ENCODE measurements around the gene THRSP. TPM values are rescaled to one million over a fixed set of nuclear protein-coding genes. Genes with fewer than 3 reads are reported as not detected.

Gene THRSP
- total RNA-seq, 1 experiment from 2014 or later = 0.25 TPM

DNA sequence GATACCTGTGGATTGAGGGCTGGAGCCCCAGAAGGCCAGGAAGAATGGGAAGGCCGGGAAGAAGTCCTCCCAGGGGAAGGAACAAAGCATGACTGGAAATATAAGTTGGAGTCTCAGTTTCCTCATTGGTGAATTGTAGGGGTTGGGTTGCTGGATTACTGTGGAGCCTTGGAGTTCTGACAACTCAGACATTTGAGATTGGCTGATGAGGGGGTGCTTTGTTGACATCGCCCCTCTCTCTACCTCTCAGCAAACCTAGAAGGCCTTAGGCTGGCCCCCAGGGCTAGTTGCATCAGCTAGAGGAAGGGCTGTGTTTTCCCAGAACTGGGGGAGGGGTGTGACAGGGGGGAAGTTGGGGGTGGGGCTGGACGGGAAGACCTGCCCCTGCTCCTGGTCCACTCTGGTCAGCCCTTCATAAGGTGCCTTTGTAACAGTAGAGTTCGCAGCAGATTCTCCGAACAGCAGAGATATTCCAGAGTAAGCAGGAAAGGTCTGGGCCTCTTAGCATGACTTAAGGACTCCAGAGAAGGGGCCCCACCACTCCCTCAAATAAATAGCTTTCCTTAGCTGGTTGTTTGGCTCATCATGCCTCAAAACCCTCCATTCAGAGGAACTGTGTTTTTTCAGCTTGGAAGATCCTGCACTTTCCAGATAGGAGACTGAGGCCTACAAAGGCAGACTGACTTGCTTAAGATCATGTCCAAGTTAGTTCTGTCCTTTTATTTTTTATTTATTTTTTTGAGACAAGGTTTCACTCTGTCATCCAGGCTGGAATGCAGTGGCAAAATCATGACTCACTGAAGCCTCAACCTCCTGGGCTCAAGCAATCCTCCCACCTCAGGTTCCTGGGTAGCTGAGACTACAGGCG, 12.5 kb upstream of the THRSP start:
- H3K4me3 Mint-ChIP-seq (ENCODE audit: unreplicated experiment) = no peak overlapping the region
- H3K27me3 Mint-ChIP-seq (ENCODE audit: insufficient read depth, unreplicated experiment) = no peaks in the 10 kb centered on the region
- peak; percentile 63 to 73 for DNase-seq
- TF ChIP-seq, protein P1, sequence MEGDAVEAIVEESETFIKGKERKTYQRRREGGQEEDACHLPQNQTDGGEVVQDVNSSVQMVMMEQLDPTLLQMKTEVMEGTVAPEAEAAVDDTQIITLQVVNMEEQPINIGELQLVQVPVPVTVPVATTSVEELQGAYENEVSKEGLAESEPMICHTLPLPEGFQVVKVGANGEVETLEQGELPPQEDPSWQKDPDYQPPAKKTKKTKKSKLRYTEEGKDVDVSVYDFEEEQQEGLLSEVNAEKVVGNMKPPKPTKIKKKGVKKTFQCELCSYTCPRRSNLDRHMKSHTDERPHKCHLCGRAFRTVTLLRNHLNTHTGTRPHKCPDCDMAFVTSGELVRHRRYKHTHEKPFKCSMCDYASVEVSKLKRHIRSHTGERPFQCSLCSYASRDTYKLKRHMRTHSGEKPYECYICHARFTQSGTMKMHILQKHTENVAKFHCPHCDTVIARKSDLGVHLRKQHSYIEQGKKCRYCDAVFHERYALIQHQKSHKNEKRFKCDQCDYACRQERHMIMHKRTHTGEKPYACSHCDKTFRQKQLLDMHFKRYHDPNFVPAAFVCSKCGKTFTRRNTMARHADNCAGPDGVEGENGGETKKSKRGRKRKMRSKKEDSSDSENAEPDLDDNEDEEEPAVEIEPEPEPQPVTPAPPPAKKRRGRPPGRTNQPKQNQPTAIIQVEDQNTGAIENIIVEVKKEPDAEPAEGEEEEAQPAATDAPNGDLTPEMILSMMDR (IDR thresholded peaks at IDR 0.05; ENCODE audit: insufficient read depth in 1 of 2, low read depth in 1 of 2, low read length in 1 of 2, severe bottlenecking in 1 of 2, unreplicated experiment in 1 of 2) = no peak
- peaks cover 26% of the 10 kb centered on the region for H3K4me1 Mint-ChIP-seq (ENCODE audit: low read depth, unreplicated experiment)
- peaks cover 9% of the 10 kb centered on the region for H3K36me3 Mint-ChIP-seq (ENCODE audit: insufficient read depth, unreplicated experiment)
- BruUV-seq (replicated peaks) = TSS peak; percentile 90
- Histone ChIP-seq H3K4me3 (ENCODE audit: low read depth, low read length) (no peak overlapping the region), H3K9me3 (no peaks in the 10 kb centered on the region), H3K27me3 (replicated peaks; ENCODE audit: control insufficient read depth, insufficient read depth, low read length) (no peaks in the 10 kb centered on the region), H3K4me1 (peaks cover 21% of the 10 kb centered on the region), H3K36me3 (ENCODE audit: control insufficient read depth, insufficient read depth, low read length) (no peaks in the 10 kb centered on the region)
- no peaks in the 10 kb centered on the region for H3K9me3 Mint-ChIP-seq (ENCODE audit: unreplicated experiment)
- intact Hi-C loops (cut with micrococcal nuclease; ENCODE audit: unreplicated experiment) = loop anchor here (1.0 kb wide), 1 partner anchor 39 kb away; no protein-coding TSS in a partner anchor
- H3K27ac Mint-ChIP-seq (ENCODE audit: unreplicated experiment) = peak overlapping the region; percentile 94
- CTCF ChIA-PET = interaction anchor here (0.8 kb wide), 1 partner anchor 54 kb away, joined by 8 read pairs; no protein-coding TSS in a partner anchor
- POLR2A ChIA-PET = interaction anchor here (0.6 kb wide), 1 partner anchor 24 kb away, joined by 6 read pairs; no protein-coding TSS in a partner anchor

DNA sequence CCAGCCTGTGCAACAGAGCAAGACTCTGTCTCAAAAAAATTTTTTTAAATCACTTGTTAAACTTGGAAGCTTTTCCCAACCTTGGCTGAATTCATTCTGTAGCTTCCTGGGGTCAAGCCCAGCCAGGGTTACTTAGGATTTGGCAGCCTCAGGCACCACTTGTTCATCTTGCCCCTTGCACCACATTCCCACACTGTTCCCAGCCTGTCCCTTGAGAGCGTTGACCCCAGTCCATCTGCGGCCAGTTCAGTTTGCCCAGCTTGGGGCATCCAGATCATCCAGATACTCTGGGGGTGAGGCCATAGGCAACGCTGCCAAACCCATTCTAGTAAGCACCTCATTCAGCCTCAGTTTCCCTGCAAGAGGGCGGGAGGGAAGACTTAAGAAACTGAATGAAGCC, 8.7 kb upstream of the THRSP start:
- ChIA-PET POLR2A (interaction anchor here (0.6 kb wide), 2 partner anchors 14 to 205 kb away, joined by 3 read pairs; no protein-coding TSS in a partner anchor), CTCF (no interaction called here)
- intact Hi-C loops (cut with micrococcal nuclease; ENCODE audit: unreplicated experiment) = no loop called here
- H3K36me3 Mint-ChIP-seq (ENCODE audit: insufficient read depth, unreplicated experiment) = peaks cover 15% of the 10 kb centered on the region
- H3K4me3 ChIP-seq (ENCODE audit: low read depth, low read length) = no peak overlapping the region
- H3K27me3 ChIP-seq (replicated peaks; ENCODE audit: control insufficient read depth, insufficient read depth, low read length) = no peaks in the 10 kb centered on the region
- H3K27me3 Mint-ChIP-seq (ENCODE audit: insufficient read depth, unreplicated experiment) = no peaks in the 10 kb centered on the region
- no peaks in the 10 kb centered on the region for H3K36me3 ChIP-seq (ENCODE audit: control insufficient read depth, insufficient read depth, low read length)
- peaks cover 16% of the 10 kb centered on the region for H3K4me1 ChIP-seq
- H3K27ac Mint-ChIP-seq (ENCODE audit: unreplicated experiment) = no peak overlapping the region
- BruUV-seq (replicated peaks) = no TSS peak
- H3K4me1 Mint-ChIP-seq (ENCODE audit: low read depth, unreplicated experiment) = peaks cover 11% of the 10 kb centered on the region
- no peaks in the 10 kb centered on the region for H3K9me3 Mint-ChIP-seq (ENCODE audit: unreplicated experiment)
- no peaks in the 10 kb centered on the region for H3K9me3 ChIP-seq
- TF ChIP-seq, protein P1 (IDR thresholded peaks at IDR 0.05; ENCODE audit: insufficient read depth in 1 of 2, low read depth in 1 of 2, low read length in 1 of 2, severe bottlenecking in 1 of 2, unreplicated experiment in 1 of 2) = no peak
- DNase-seq = no peak
- no peak overlapping the region for H3K4me3 Mint-ChIP-seq (ENCODE audit: unreplicated experiment)

DNA sequence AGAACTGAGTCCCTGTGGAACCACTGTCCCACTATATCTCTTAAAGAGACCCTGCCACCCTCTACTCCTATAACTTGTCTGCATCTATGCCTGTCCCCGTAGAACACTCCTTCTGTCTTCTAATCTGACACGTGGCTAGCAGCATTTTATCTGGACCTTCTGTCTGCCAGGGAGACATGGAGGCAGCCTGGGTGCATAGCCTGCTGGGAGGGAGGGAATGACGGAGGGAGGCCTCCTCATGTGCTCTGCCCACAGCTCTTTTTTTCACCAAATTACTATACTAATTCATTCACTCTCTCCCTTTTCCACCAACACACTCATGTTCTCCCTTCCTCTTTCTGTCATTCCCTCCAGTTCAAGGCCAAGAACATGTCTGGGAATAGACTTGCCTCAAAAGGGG, 7.6 kb upstream of the THRSP start:
- DNase-seq = no peak
- ChIA-PET POLR2A (no interaction called here), CTCF (no interaction called here)
- BruUV-seq (replicated peaks) = no TSS peak
- H3K4me3 ChIP-seq (ENCODE audit: low read depth, low read length) = no peak overlapping the region
- Mint-ChIP-seq H3K4me1 (ENCODE audit: low read depth, unreplicated experiment) (peaks cover 4% of the 10 kb centered on the region), H3K36me3 (ENCODE audit: insufficient read depth, unreplicated experiment) (peaks cover 15% of the 10 kb centered on the region), H3K9me3 (ENCODE audit: unreplicated experiment) (no peaks in the 10 kb centered on the region), H3K4me3 (ENCODE audit: unreplicated experiment) (no peak overlapping the region), H3K27ac (ENCODE audit: unreplicated experiment) (peak overlapping the region; percentile 9), H3K27me3 (ENCODE audit: insufficient read depth, unreplicated experiment) (no peaks in the 10 kb centered on the region)
- H3K27me3 ChIP-seq (replicated peaks; ENCODE audit: control insufficient read depth, insufficient read depth, low read length) = no peaks in the 10 kb centered on the region
- H3K36me3 ChIP-seq (ENCODE audit: control insufficient read depth, insufficient read depth, low read length) = no peaks in the 10 kb centered on the region
- TF ChIP-seq, protein P1 (IDR thresholded peaks at IDR 0.05; ENCODE audit: insufficient read depth in 1 of 2, low read depth in 1 of 2, low read length in 1 of 2, severe bottlenecking in 1 of 2, unreplicated experiment in 1 of 2) = no peak
- peaks cover 20% of the 10 kb centered on the region for H3K4me1 ChIP-seq
- intact Hi-C loops (cut with micrococcal nuclease; ENCODE audit: unreplicated experiment) = no loop called here
- no peaks in the 10 kb centered on the region for H3K9me3 ChIP-seq
